ENCODE results near the gene PRDM12.
A peak's percentile ranks its signal among the peaks of the same experiment; 100 is the strongest.

DNA sequence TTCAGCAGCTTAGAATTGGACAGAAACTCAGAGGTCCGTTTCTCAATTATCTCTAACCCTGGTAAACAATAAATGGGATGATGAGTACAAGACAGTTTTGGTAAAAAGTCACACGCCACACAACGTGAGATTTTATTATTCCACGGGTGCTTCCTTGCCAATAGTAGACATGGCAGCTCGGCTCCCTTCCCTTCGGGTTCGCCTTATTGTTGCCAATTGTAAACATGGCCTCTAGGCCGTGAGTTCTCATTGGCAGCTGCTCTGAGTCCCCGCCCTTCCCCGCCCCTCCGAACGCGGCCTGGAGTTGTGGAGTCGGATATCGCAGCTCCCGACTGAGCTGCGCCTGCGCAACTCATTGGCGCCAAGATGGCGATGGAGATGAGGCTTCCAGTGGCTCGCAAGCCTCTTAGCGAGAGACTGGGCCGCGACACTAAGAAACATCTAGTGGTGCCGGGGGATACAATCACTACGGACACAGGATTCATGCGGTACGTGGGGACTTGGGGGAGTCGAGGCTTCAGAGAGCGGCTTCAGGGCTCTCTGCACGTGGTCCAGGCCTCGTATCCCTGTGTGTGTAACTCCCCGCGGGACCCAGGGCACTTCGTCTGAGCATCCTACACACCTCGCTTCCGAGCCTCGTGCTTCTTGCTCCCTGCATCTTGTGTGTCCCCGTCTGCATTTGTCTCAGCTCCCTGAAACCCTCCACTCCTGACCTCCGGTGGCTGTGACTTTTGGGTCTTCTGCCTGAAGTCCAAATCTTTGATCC lies 29.2 kb downstream of the PRDM12 start, which contains the start of gene EXOSC2:
- TF ChIP-seq, protein P1, sequence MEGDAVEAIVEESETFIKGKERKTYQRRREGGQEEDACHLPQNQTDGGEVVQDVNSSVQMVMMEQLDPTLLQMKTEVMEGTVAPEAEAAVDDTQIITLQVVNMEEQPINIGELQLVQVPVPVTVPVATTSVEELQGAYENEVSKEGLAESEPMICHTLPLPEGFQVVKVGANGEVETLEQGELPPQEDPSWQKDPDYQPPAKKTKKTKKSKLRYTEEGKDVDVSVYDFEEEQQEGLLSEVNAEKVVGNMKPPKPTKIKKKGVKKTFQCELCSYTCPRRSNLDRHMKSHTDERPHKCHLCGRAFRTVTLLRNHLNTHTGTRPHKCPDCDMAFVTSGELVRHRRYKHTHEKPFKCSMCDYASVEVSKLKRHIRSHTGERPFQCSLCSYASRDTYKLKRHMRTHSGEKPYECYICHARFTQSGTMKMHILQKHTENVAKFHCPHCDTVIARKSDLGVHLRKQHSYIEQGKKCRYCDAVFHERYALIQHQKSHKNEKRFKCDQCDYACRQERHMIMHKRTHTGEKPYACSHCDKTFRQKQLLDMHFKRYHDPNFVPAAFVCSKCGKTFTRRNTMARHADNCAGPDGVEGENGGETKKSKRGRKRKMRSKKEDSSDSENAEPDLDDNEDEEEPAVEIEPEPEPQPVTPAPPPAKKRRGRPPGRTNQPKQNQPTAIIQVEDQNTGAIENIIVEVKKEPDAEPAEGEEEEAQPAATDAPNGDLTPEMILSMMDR (IDR thresholded peaks at IDR 0.05): peak in 1 of 4 experiments; percentile 27
- TF ChIP-seq POLR2A (IDR thresholded peaks at IDR 0.05) (peak; percentile 62), POLR2AphosphoS5 (IDR thresholded peaks at IDR 0.05) (peak; percentile 98)
